OCI-LY1 (cell line): Measurements from ENCODE around the gene MLPH.

Experiments
- EZH2 ChIP-seq: fragments of 200-600 bp; sonication (generic), shearing (Covaris generic); IDR thresholded peaks from 2 replicates; pipeline ENCODE4 v1.8.0; 2017; ENCODE audit warnings: borderline replicate concordance, mixed run types, mild to moderate bottlenecking, antibody characterized with exemption, low read length, moderate library complexity, mixed read lengths
- TF ChIP-seq, protein P1 (sequence below): fragments of 200-600 bp; sonication (generic), shearing (Covaris generic); IDR thresholded peaks from 2 replicates; pipeline ENCODE4 v1.5.1; 2017; ENCODE audit warnings: mild to moderate bottlenecking, antibody characterized with exemption, low read length, moderate library complexity, mixed read lengths

DNA sequence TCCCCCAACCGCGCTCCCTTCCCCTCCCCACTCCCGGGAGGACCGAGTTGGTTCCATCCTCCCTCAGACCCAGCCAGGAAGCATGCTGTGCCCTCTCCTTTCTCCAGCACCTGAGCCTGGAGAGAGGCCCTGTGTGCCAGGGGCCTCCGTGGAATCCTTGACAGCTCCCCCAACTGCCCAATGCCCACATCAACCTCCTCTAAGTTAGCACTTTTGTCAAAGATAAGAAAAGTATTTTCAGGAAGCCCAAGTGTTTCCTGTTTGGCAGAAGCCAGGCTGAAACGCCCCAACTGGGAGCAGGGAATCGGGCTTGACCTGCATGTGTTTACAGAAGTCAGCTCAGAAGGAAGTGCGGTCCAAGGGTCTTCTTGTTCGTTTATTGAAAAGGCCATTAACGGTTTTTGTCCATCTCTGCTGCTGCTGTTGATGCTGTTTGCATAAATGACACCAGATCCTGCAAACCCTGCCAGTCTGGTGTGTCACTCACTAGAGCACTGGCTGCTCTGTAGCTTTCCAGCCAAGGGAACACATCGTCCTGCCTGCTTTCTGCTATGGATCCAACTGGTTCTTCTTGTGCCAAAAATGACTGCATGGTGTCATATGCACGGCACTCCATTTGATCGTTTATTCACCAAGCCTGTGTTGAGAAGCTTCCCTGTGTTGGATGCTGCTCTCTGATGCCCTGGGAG is 37.7 kb upstream of the MLPH start:
- TF ChIP-seq, protein P1, sequence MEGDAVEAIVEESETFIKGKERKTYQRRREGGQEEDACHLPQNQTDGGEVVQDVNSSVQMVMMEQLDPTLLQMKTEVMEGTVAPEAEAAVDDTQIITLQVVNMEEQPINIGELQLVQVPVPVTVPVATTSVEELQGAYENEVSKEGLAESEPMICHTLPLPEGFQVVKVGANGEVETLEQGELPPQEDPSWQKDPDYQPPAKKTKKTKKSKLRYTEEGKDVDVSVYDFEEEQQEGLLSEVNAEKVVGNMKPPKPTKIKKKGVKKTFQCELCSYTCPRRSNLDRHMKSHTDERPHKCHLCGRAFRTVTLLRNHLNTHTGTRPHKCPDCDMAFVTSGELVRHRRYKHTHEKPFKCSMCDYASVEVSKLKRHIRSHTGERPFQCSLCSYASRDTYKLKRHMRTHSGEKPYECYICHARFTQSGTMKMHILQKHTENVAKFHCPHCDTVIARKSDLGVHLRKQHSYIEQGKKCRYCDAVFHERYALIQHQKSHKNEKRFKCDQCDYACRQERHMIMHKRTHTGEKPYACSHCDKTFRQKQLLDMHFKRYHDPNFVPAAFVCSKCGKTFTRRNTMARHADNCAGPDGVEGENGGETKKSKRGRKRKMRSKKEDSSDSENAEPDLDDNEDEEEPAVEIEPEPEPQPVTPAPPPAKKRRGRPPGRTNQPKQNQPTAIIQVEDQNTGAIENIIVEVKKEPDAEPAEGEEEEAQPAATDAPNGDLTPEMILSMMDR = no peak
- TF ChIP-seq EZH2 = no peak
